Activated CD4-positive, CD25-positive, alpha-beta regulatory T cell treated with anti-CD3 and anti-CD28 coated beads, Interleukin-2, amount 50 U/mL, for 24 hours (primary cell): ENCODE data around the gene RBM45.
A peak's percentile ranks its signal among the peaks of the same experiment; 100 is the strongest.
"Not testable (repeated sequence)": the region's sequence is repeated elsewhere in the genome, so short reads cannot be mapped to it uniquely, and the experiment has no call there.

Experiments used
- ATAC-seq, 2 donors: fragments of 150-1000 bp; cut with Tn5 transposase; one replicate each; pipeline ENCODE4 v1.10.0; 2021; ENCODE audit warnings: mild to moderate bottlenecking in 1 of 2, moderate library complexity in 1 of 2

RBM45 gene

GRCh38 chr2:178108176-178108575 is 4.1 kb upstream of the RBM45 start:
- no peak for ATAC-seq

GRCh38 chr2:178109813-178110212 is 2.4 kb upstream of the RBM45 start:
- no peak for ATAC-seq

GRCh38 chr2:178110681-178111080 is 1.6 kb upstream of the RBM45 start:
- no peak for ATAC-seq

DNA sequence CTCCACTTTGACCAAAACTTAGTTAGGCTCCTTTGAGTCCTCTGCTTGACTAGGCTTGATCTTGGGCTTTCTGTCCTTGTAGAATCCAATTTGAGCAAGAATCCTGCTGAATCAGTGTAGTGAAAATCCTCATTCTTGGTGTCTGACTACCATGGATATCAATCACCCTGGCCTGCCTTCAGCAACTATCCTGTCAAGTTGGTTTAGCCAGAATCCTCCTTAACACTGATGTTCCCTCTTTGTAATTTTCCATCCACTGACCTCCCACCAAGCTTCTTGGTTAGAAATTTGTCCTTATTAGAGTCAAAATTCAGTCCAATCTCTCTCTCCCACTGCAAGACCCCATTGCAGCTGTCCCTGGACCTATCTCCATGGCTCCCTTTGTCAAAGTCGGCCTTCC is 494 bp upstream of the RBM45 start:
- ATAC-seq = no peak

GRCh38 chr2:178114462-178114861 is 2.2 kb downstream of the RBM45 start:
- ATAC-seq = peak in 1 of 2 donors; percentile 27

GRCh38 chr2:178115271-178115670 is 3.0 kb downstream of the RBM45 start:
- no peak for ATAC-seq

GRCh38 chr2:178117725-178118124 is 5.5 kb downstream of the RBM45 start:
- ATAC-seq = no peak

DNA sequence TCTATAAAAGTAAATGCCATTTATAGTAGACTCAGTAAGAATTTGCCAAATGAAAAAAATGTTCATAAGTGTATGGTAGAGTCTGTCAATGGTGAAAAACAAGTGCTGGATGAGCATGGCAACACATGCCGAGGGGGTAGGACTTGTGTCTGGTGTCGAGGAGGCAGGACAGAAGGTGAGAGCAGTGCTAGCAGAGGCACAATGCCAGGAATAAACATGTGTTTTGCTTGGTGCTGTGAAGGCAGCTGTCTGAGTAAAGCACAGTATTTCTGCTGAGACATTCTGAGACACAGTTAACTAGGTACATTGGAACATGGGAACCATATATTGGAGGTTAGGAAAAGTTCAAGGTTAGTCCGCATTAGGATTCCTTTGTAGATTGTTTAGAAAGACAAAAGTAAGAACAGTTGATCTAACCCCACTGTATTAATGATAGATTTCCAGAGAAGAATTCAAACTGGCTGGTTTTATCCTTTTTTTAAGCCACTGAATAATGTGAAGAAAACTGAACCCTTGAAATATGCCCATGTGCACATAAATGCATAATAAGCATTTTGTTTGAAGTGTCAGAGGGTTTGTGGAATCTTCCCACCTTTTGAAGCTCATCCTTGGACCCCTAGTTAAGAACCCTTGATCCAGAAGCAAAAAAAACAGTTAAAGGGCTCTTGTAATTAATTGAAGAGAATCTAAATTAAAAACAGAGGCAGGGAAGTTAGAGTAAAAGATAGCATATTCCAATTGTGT is 7.1 kb downstream of the RBM45 start:
- no peak for ATAC-seq

DNA sequence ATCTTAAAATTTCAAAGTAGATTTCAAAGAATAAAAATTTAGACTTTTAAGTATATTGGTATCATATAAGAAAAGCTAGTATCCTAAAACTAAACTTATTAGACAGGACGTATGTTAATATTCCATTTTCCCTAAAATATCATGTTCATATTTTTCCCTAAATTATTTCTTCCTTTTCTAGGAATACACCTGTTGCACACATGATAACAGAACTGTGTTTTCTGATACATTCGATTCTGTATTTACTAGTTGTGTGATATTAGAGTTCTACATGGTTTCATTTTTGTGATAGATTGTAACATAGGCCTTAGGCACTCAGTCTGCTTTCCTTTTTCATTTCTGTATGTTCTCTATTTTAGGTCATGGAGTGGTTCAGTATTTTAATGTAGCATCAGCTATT is 10.9 kb downstream of the RBM45 start:
- ATAC-seq = no peak

DNA sequence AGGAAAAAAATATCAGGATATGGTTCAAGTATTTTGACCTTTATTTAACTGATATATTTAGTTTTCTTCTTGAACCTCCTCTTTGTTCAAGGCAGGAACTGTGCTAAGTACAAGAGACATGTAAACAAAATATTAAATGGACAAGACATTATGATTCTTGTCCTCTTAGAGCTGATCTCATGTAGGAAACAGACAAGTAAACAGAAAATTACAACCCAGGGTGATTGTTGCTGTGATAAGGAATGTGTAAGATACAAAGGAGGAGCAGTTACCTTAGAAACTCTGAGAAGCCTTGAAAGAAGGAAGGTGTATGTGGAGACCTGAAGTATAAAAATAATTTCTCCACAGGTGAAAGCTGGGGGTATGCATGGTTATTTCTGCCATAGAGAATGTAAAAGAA is 12.9 kb downstream of the RBM45 start:
- ATAC-seq = no peak

GRCh38 chr2:178125862-178126261 is 13.6 kb downstream of the RBM45 start:
- ATAC-seq = no peak

- ATAC-seq = no peak
These were observed 16.8 kb downstream of the RBM45 start for GRCh38 chr2:178128836-178129630.

DNA sequence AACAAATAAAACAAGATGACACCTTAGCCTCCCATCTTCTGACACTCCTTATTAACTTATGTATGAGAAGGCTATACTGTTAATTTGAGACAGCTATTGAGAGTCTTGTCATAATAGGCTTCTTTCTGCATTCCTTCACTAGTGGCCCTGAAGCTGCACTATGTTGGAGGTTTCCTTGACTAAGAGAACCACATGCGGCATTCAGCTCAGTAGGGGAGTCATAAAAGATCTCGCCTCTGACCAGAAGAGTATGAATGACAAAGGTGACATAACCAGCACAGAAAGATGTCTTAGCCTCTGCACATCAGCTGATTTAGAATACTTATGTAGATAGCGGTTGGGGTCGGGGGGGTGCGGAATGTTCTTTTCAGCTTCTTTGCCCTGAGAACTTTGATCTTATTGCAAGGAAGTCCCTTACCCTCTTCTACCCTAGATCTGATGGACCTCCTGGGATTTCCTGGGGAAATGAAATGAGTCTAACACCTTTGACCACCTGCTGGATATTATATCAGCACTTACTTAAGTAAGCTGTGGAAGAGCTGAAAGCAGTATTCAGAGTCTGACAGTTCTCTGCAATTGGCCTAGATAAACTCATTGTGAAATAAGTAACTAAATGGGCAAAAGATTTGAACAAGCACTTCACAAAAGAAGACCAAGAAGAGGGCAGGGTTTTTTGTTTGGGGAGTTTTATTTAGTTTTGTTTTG is 24.2 kb downstream of the RBM45 start:
- no peak for ATAC-seq

DNA sequence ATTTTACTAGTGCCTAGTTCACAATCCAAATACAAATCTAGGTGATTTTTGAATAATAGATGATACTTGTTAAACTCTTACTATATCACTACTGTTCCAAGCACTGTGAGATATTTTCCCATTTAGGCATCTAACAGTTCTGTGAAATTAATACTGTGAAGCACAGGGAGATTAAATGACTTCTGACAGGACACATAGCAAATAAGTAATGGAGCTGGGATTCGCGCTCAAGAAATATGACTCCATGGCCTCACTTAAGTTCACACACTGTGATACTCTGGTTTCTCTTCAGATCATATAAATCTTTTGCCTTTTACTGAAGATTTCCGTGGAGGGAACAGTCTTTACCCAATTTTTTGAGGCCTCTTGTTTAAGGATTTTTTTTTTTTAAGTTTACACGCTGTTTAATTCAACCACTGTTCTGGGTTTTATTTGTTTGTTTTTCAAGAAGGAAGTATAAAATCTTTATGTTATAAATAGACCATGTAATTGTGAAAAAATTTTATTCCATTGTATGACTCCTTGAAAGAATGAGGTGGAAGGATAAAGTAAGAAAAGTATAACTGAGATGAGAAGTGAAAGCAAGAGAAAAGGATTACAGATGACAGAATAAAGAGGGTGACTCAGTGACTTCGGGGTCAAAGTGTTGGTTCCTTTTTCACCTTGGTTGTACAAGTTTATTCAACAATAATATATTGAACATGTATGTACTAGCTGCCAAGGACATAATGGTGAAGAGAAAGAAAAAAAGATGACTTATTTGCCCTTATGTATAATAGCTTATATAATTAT is 30.2 kb downstream of the RBM45 start:
- ATAC-seq = peak in 1 of 2 donors; percentile 36

- no peak for ATAC-seq
These were observed 31.2 kb downstream of the RBM45 start for GRCh38 chr2:178143481-178143880.

DNA sequence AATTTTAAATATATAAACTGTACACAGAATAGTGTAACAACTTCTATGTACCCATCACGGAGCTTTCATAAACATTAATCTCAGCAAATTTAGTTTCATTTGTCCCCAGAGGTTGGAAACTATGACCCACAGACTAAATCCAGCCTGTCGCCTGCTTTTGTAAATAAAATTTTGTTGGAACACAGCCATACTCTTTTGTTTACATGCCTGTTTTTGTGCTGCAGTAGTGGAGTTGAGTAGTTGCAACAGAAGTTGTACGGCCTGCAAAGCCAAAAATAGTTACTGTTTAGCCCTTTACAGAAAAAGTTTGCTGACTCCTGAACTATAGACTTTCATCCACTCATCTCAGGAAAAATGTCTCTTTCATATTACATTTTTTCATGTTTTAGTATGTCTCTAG is 39.8 kb downstream of the RBM45 start:
- no peak for ATAC-seq

- ATAC-seq = no peak
These were observed 40.3 kb downstream of the RBM45 start for GRCh38 chr2:178152542-178152941.

DNA sequence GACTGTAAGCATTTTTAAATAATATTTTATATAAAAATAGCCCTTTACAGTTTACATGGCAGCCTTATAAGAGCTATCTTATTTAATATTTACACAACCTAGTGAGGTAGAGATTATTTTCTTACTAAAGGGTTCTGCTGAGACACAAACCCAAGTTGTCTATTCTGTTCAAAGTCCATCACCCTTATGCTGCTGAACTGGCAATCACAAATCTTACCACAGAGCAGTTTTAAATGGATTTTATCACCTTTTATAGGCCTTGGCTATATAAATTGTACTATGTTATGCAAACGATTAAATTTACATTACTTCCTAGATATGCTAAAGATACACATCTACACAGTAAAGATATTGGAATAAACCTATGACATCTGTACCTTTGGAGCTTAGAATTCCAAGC is 40.7 kb downstream of the RBM45 start:
- no peak for ATAC-seq

- ATAC-seq = not testable (repeated sequence)
These were observed 41.6 kb downstream of the RBM45 start for GRCh38 chr2:178153878-178154277.

- no peak for ATAC-seq
These were observed 43.3 kb downstream of the RBM45 start for GRCh38 chr2:178155524-178155923.

DNA sequence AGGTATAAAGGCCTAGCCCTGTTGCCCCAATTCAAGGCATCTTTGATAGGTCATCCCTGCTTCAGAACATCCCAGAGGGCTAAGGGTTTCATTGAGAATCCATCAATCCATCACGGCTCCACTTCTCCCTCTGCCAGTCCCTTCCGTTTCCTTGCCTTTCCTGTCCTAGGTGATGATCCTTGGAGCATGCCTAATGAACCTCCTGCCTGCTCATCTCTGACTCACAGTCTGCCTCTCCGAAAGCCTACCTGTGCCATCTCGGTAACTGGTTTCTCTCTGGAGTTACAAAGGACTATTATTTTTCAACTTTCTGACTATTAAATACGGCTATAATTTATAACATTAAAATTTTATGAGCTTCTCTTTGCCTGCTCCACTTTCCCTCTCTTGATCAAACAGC is 45.3 kb downstream of the RBM45 start:
- ATAC-seq = no peak

DNA sequence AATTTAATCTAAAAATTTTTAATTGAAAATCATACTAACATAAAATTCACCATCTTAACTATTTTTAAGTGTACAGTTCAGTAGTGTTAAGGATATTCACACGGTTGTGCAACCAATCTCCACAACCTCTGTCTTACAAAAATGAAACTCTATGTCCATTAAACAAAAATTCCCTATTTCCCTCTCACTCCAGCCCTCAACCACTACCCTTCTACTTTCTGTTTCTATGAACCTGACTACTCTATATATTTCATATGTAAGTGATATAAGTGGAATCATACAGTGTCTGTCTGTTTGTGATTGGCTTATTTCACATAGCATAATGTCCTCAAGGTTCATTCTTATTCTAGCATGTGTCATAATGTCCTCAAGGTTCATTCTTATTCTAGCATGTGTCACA is 47.7 kb downstream of the RBM45 start:
- no peak for ATAC-seq

GRCh38 chr2:178160601-178161000 is 48.4 kb downstream of the RBM45 start:
- no peak for ATAC-seq
